PC-9 (cell line): Measurements from ENCODE around the gene ECHDC1.

Source experiments
- CTCF ChIP-seq: fragments of 200-600 bp; sonication (generic); conservative IDR thresholded peaks from 2 replicates; pipeline ENCODE4 v1.6.1; 2017; ENCODE audit warnings: mixed run types, antibody characterized with exemption, mild to moderate bottlenecking, moderate library complexity
- EZH2 ChIP-seq: fragments of 200-600 bp; sonication (generic); IDR thresholded peaks from 2 replicates; pipeline ENCODE4 v1.8.0; 2017; ENCODE audit warnings: antibody characterized with exemption, low read depth

DNA sequence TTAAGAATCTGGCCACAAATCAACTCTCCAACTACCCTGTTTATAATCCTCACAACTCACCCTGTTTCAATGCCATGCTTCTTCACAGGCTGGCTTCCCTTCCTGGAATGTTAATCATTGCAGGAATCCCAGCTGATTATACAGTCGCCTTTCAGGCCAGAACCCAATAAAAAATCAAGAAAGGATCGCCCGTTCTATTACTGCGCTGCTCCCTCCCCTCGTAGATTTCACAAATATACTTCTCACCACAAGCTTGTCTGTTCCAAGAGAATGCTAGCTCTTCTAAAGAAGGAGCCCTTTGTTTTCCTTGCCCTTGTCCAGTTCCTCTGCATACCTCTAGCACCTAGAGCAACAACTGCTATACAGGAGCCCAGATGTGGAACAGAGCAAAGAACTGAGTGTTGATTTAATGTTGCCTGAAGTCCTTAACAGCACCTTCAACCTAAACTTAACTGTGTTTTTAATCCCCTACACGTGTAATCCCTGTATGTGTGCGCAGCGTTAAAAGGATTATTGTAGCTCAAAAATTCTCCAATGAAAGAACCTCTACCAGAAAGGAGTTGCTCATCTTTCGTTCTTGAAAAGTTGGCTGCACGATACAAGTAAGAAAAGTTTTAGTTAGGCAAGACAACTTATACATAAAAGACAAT lies 988 bp downstream of the ECHDC1 start:
- TF ChIP-seq CTCF (no peak), EZH2 (no peak)
